NCI-H69 (cell line): ENCODE measurements around the gene CNN2.

Experiments
- DNase-seq: peaks from one replicate; lab custom pipeline; 2025; lab: John Stamatoyannopoulos, UW

Gene CNN2

GRCh38 chr19:1049106-1049505, 22.7 kb downstream of the CNN2 start:
- no peak for DNase-seq

DNA sequence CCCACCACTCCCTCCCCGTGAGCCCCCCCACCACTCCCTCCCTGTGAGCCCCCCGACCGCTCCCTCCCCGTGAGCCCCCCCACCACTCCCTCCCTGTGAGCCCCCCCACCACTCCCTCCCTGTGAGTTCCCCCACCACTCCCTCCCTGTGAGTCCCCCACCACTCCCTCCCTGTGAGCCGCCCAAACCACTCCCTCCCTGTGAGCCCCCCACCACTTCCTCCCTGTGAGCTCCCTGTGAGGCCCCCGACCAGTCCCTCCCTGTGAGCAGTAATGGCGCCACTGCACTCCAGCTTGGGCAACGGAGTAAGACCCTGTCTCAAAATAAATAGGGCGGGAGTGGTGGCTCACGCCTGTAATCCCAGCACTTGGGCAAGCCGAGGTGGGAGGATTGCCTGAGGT, 23.4 kb downstream of the CNN2 start:
- DNase-seq, result peak; percentile 38

GRCh38 chr19:1050989-1051788, 24.8 kb downstream of the CNN2 start:
- no peak for DNase-seq

GRCh38 chr19:1051791-1052190, 25.4 kb downstream of the CNN2 start:
- DNase-seq, result no peak

DNA sequence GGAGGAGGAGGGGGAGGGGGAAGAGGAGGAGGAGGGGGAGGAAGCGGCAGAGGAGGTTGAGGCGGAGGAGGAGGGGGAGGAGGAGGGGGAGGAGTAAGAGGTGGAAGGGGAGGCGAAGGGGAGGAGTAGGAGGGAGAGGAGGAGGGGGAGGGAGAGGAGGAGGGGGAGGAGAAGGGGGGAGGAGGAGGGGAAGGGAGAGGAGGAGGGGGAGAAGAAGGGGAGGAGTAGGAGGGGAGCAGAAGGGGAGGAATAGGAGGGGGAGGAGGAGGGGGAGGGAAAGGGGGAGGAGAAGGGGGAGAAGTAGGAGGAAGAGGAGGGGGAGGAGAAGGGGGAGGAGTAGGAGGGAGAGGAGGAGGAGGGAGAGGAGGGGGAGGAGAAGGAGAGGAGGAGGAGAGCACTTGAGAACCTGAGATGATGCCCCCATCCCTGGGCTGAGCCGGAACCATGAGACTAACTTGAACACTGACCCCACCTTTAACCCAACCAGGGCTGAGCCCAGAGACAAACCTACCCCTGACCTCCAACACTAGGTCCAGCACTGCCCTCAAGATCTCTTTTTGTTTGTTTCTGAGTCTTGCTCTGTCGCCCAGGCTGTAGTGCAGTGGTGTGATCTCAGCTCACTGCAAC, 26.1 kb downstream of the CNN2 start:
- peak; percentile 78 for DNase-seq

DNA sequence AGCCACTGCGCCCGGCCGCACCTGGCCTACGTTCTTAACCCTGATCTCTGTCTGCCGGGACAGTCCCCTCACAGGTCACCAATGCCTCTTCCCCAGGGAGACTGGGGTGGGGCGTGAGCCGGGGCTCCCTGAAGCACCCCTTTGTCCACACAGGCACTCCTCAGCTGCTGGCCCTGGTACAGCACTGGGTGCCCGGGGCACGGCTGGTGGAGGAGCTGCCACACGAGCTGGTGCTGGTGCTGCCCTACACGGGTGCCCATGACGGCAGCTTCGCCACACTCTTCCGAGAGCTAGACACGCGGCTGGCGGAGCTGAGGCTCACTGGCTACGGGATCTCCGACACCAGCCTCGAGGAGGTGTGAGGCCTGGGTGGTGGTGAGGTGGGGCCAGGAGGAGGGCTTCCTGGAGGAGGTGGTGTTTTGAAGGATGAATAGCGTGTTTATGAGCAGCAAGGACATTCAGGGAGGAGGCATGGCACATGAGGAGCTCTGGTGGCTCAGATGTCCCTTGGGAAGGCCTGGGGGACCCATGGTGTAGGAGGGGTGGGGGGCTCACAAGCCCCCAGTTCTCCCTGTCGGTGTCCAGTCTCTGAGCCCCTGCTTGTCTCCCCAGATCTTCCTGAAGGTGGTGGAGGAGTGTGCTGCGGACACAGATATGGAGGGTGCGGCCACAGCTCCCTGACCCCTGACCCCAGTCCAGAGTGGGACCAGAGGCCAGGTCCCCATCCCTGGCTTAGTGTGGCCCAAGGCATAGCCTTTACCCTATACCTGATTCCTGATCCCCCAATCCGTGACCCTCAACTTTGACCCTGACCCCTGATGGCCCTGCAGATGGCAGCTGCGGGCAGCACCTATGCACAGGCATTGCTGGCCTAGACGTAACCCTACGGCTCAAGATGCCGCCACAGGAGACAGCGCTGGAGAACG, 27.0 kb downstream of the CNN2 start:
- no peak for DNase-seq

GRCh38 chr19:1054102-1055027, 28.0 kb downstream of the CNN2 start:
- DNase-seq, result no peak

DNA sequence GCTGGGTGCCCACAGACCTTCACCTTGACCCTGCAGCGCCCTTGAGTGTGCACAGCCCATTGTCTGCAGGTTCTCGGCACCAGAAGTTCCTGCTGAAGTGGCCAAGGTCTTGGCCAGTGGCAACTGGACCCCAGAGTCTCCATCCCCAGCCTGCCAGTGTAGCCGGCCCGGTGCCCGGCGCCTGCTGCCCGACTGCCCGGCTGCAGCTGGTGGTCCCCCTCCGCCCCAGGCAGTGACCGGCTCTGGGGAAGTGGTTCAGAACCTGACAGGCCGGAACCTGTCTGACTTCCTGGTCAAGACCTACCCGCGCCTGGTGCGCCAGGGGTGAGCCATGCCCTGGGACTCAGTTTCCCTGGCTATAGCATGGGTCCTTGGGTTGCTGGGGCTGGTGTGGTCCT, 28.6 kb downstream of the CNN2 start:
- no peak for DNase-seq

GRCh38 chr19:1055886-1056620, 29.6 kb downstream of the CNN2 start:
- no peak for DNase-seq

DNA sequence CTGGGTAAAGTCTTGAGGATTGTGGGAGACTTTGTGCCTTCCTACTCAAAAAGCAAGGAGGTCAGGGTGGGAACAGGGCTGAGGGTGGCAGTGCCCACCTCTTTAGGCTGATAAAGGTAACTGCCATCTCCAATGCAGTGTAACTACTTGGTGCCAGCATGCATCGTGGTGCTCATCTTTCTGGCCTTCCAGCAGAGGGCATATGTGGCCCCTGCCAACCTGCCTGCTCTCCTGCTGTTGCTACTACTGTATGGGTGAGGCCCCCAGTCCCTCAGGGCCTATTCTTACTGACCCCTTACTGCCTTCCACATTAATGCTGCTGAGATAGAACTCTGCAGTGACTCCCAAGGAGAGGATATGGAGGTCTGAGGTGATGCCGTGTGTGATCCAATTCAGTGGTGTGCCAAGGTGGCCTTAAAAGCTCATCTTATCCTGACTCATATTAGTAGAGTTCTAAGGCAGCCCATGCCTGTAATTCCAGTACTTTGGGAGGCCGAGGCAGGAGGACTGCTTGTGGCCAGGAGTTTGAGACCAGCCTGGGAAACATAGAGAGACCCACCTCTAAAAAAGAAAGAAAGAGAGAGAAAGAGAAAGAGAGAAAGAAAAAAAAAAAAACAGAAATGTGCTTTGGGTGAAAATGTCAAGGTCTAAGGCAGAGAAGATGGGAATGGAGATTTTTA, 30.9 kb downstream of the CNN2 start:
- DNase-seq, result peak; percentile 50

DNA sequence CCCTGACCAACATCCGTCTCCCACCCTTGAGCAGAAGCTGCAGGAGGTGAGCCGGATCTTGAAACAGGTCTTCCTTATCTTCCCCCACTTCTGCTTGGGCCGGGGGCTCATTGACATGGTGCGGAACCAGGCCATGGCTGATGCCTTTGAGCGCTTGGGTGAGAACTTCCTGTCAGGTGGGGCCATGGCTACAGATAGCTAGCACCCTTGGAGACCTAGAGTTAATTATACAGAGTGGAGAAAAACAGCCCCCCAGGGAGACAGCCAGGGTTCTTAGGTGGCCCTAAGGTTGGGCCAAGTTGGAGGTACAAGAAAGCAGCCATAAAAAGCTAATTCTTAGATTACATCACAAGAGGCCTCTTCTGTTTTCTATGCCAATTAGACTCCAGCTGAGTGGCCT, 31.7 kb downstream of the CNN2 start:
- DNase-seq, result no peak

- DNase-seq, result no peak
Observed at GRCh38 chr19:1060689-1061088, 34.3 kb downstream of the CNN2 start.

DNA sequence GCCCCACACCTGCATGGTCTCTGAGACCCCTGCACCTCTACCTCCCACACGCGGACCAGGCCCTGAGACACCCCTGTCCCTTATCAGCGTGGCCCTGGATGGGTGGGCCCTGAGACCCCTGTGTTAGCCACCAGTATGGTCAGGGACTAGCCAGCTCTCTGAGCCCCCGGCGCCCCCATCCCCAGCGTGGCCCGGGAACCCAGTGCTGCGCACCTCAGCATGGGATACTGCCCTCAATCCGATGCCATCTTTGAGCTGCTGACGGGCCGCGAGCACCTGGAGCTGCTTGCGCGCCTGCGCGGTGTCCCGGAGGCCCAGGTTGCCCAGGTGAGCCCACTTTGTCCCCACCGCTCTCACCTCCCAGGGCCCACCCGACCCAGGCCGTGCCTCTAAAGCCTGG, 35.6 kb downstream of the CNN2 start:
- DNase-seq, result no peak

DNA sequence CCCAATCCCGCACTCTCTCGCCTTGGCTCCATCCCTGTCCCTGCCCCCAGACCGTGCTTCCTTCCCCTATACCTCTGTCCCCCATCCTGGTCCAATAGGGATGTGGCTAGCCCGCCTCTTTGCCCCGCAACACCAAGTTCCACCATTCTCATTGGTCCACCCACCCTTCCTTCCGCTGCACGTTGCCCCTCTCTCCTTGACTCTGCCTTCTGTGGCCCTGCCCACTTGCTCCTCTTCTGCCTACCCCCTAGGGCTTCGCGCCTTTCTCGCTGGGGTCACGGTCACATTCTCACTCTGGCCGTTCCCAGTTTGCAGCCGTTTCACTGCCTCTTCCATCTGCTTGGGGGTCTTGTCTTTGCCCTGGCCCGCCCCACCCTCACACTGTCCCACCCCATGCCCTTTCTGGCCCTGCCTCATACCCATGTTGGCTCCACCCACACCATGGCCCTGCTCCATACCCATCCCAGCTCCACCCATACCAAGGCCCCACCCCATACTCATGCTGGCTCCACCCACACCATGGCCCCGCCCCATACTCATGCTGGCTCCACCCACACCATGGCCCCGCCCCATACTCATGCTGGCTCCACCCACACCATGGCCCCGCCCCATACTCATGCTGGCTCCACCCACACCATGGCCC, 36.1 kb downstream of the CNN2 start:
- no peak for DNase-seq

DNA sequence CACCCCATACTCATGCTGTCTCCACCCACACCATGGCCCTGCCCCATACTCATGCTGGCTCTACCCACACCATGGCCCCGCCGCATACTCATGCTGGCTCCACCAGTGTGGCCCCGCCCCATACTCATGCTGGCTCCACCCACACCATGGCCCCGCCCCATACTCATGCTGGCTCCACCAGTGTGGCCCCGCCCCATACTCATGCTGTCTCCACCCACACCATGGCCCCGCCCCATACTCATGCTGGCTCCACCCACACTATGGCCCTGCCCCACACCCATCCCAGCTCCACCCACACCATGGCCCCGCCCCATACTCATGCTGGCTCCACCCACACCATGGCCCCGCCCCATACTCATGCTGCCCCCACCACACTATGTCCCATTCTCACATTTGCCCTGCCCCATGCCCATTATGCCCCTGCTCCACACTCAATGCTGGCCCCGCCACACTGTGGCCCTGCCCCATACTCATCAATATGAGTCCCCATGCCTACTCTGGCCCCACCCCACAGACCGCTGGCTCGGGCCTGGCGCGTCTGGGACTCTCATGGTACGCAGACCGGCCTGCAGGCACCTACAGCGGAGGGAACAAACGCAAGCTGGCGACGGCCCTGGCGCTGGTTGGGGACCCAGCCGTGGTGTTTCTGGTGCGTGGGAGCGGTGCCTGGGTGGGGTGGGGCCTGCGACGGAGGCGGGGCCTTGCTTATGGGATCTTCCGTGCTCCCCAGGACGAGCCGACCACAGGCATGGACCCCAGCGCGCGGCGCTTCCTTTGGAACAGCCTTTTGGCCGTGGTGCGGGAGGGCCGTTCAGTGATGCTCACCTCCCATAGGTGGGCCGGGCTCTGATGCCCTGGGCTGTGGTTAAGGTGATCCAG, 36.9 kb downstream of the CNN2 start:
- DNase-seq, result no peak

- peak; percentile 40 for DNase-seq
Observed at GRCh38 chr19:1063909-1064660, 37.7 kb downstream of the CNN2 start.

GRCh38 chr19:1064661-1065605, 38.5 kb downstream of the CNN2 start:
- peak; percentile 82 for DNase-seq
